Small intestine (tissue), 16 donors: ENCODE data around the gene APP. TPM values are rescaled to one million over a fixed set of nuclear protein-coding genes. Genes with fewer than 3 reads are reported as not detected.

ENCODE experiments used
- DNase-seq, 2 donors: peaks; one replicate each; pipeline versions ENCODE4 v3.0.0 to v3.0.0-alpha.2; 2013
- FAIRE-seq: peaks from 2 replicates; lab custom pipeline; 2012; peaks lifted over from hg19 to GRCh38; lab: Jason Lieb, UNC
- H3K27ac ChIP-seq, 3 donors: one replicate each; pipeline ENCODE4 v1.5.1; 2013; ENCODE audit warnings: low read length in 2 of 3, mild to moderate bottlenecking in 2 of 3, control low read depth in 1 of 3, inconsistent platforms in 1 of 3, low read depth in 1 of 3, moderate library complexity in 1 of 3
- H3K27me3 ChIP-seq, 3 donors: one replicate each; pipeline ENCODE4 v1.6.1; 2013; ENCODE audit warnings: low read length in 3 of 3, inconsistent platforms in 1 of 3; ENCODE audit not compliant: control insufficient read depth in 3 of 3, insufficient read depth in 3 of 3
- H3K36me3 ChIP-seq, 3 donors: one replicate each; pipeline ENCODE4 v1.6.1; 2013; ENCODE audit warnings: low read length in 3 of 3, inconsistent platforms in 1 of 3, low read depth in 1 of 3, mild to moderate bottlenecking in 1 of 3, moderate library complexity in 1 of 3; ENCODE audit not compliant: control insufficient read depth in 3 of 3, insufficient read depth in 2 of 3
- H3K4me1 ChIP-seq, 3 donors: one replicate each; pipeline ENCODE4 v1.6.1; 2013; ENCODE audit warnings: low read length in 2 of 3, inconsistent platforms in 1 of 3, low read depth in 1 of 3, mild to moderate bottlenecking in 1 of 3, moderate library complexity in 1 of 3; ENCODE audit not compliant: control insufficient read depth in 3 of 3, insufficient read depth in 2 of 3
- H3K4me3 ChIP-seq, 3 donors: one replicate each; pipeline ENCODE4 v1.5.1; 2013; ENCODE audit warnings: low read length in 3 of 3, control low read depth in 1 of 3, inconsistent platforms in 1 of 3, low read depth in 1 of 3, mild to moderate bottlenecking in 1 of 3, moderate library complexity in 1 of 3
- H3K9me3 ChIP-seq, 2 donors: one replicate each; pipeline ENCODE4 v1.6.1; 2013; ENCODE audit warnings: low read depth in 1 of 2, low read length in 1 of 2; ENCODE audit not compliant: control insufficient read depth in 2 of 2, insufficient read depth in 1 of 2
- WGBS, 3 donors: extraction: QIAGEN DNeasy Blood & Tissue Kit; methylation state at CpG; one replicate each; pipeline ENCODE4 v1.1.7; 2013; 5-methylcytosine and 5-hydroxymethylcytosine counted together
- long read RNA-seq, 10 donors: transcript quantifications; one replicate each; lab custom pipeline, GENCODE V29; 2026
- polyA plus RNA-seq, 4 donors: library from polyadenylated mRNA; stranded (reverse) in 3 of 4; unstranded in 1 of 4; fragments of 200-250 nt in 3 of 4; fragments of 120-200 nt in 1 of 4; gene quantifications; one replicate each; pipeline versions ENCODE4 v1.2.1 to v1.2.3, GENCODE V29; 2013
- donor health status: healthy with polysubstance abuse.
- donor health status: control.
- donor health status: control.
- donor health status: Bipolar disorder and iron deficiency.
- donor health status: healthy.

APP gene
- polyA plus RNA-seq = 100 to 1,000 TPM in 2 of 4 donors, 10 to 100 TPM in 2; 28.6 to 319 (median 124) TPM
- long read RNA-seq, donor 1, transcript APP-204 (17 exons, 3,543 nt) = major isoform, 41 of 103 reads
- long read RNA-seq, donor 1, transcript APP-201 (18 exons, 3,467 nt) = minor isoform, 24 of 103 reads
- long read RNA-seq, donor 1, transcript APP-202 (16 exons, 3,355 nt) = minor isoform, 6 of 103 reads
- long read RNA-seq, donor 1, partial matches to known transcripts = 29 of 103 reads
- long read RNA-seq, donor 1, other reads (novel, unspliced or antisense) = 0 of 103 reads
- long read RNA-seq, donor 2, transcript APP-204 (17 exons, 3,543 nt) = major isoform, 13 of 25 reads
- long read RNA-seq, donor 2, transcript APP-201 (18 exons, 3,467 nt) = minor isoform, 7 of 25 reads
- long read RNA-seq, donor 2, partial matches to known transcripts = 0 of 25 reads
- long read RNA-seq, donor 2, other reads (novel, unspliced or antisense) = 0 of 25 reads
- long read RNA-seq, donor 3, transcript APP-201 (18 exons, 3,467 nt) = minor isoform, 7 of 54 reads
- long read RNA-seq, donor 3, transcript APP-204 (17 exons, 3,543 nt) = minor isoform, 5 of 54 reads
- long read RNA-seq, donor 3, transcript APP-213 (3 exons, 816 nt) = major isoform, 9 of 54 reads
- long read RNA-seq, donor 3, partial matches to known transcripts = 31 of 54 reads
- long read RNA-seq, donor 3, other reads (novel, unspliced or antisense) = 0 of 54 reads
- long read RNA-seq, donor 4 = 0 reads
- long read RNA-seq, donor 5, partial matches to known transcripts = 0 of 9 reads
- long read RNA-seq, donor 5, other reads (novel, unspliced or antisense) = 0 of 9 reads
- long read RNA-seq, donor 6, transcript APP-201 (18 exons, 3,467 nt) = major isoform, 17 of 41 reads
- long read RNA-seq, donor 6, transcript APP-204 (17 exons, 3,543 nt) = minor isoform, 16 of 41 reads
- long read RNA-seq, donor 6, partial matches to known transcripts = 6 of 41 reads
- long read RNA-seq, donor 6, other reads (novel, unspliced or antisense) = 0 of 41 reads
- long read RNA-seq, donor 7, transcript APP-202 (16 exons, 3,355 nt) = minor isoform, 8 of 164 reads
- long read RNA-seq, donor 7, transcript APP-204 (17 exons, 3,543 nt) = minor isoform, 21 of 164 reads
- long read RNA-seq, donor 7, transcript APP-201 (18 exons, 3,467 nt) = major isoform, 58 of 164 reads
- long read RNA-seq, donor 7, transcript APP-213 (3 exons, 816 nt) = minor isoform, 8 of 164 reads
- long read RNA-seq, donor 7, partial matches to known transcripts = 69 of 164 reads
- long read RNA-seq, donor 7, other reads (novel, unspliced or antisense) = 0 of 164 reads
- long read RNA-seq, donor 8, partial matches to known transcripts = 0 of 6 reads
- long read RNA-seq, donor 8, other reads (novel, unspliced or antisense) = 0 of 6 reads
- long read RNA-seq, donor 9, transcript APP-204 (17 exons, 3,543 nt) = major isoform, 5 of 9 reads
- long read RNA-seq, donor 9, partial matches to known transcripts = 0 of 9 reads
- long read RNA-seq, donor 9, other reads (novel, unspliced or antisense) = 0 of 9 reads
- long read RNA-seq, donor 10, transcript APP-201 (18 exons, 3,467 nt) = minor isoform, 39 of 159 reads
- long read RNA-seq, donor 10, transcript APP-204 (17 exons, 3,543 nt) = major isoform, 48 of 159 reads
- long read RNA-seq, donor 10, transcript APP-202 (16 exons, 3,355 nt) = minor isoform, 13 of 159 reads
- long read RNA-seq, donor 10, partial matches to known transcripts = 52 of 159 reads
- long read RNA-seq, donor 10, other reads (novel, unspliced or antisense) = 0 of 159 reads

- H3K4me3 ChIP-seq = peak within 1 kb of the TSS; percentile 75 to 89 (median 76)
- H3K4me1 ChIP-seq = peaks cover 2 to 10% (median 6%) of the 10 kb centered on the region in 3 donors
- H3K27ac ChIP-seq = peak within 1 kb of the TSS; percentile 69 to 88 (median 78)
- no peaks in the 10 kb centered on the region for H3K9me3 ChIP-seq
- peaks cover 0 to 3% (median 0%) of the 10 kb centered on the region in 3 donors for H3K27me3 ChIP-seq
- FAIRE-seq (no peak), DNase-seq (peak; percentile 81 to 95)
- 0 to 1% (median 0%) methylated on average over 71 to 88 of the region's 88 CpGs for WGBS, 3 donors
- H3K36me3 ChIP-seq = no peaks in the 10 kb centered on the region
These were observed at the start of gene APP for GRCh38 chr21:26170471-26171257. Gene APP (minus strand): TSS chr21:26170770. CDS start chr21:26170620, 150 bp downstream.

DNA sequence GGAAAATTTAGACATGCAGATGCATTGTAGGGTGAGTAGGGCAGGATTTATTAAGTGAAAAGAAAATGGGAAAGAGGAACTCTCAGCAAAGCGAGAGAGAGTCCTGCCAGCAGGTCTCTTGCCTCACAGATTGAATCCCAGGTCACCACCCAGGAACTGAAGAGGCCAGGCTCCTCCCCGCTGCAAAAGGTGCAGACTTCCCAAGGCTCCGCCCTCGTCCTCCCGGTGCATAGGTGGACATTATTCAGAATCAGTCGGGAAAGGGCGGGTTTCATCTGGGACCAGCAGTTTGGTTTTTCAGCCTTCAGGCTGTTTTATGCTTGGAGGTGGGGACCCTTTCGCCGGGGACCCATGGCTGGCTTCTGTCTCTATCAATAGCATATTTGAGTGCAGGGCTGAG is 41.6 kb upstream of the APP start:
- Histone ChIP-seq H3K4me1 (no peaks in the 10 kb centered on the region), H3K4me3 (no peak overlapping the region), H3K9me3 (no peaks in the 10 kb centered on the region), H3K27ac (no peak overlapping the region), H3K36me3 (no peaks in the 10 kb centered on the region), H3K27me3 (no peaks in the 10 kb centered on the region)
- 62 to 80% (median 77%) methylated on average over 9 of the region's 9 CpGs for WGBS, 3 donors
- peak in 1 of 2 donors; percentile 21 for DNase-seq
- FAIRE-seq = no peak

GRCh38 chr21:26210614-26211013 is 40.0 kb upstream of the APP start:
- H3K36me3 ChIP-seq = no peaks in the 10 kb centered on the region
- WGBS, 3 donors = 86 to 89% (median 88%) methylated on average over 3 of the region's 3 CpGs
- no peaks in the 10 kb centered on the region for H3K27me3 ChIP-seq
- DNase-seq = no peak
- no peaks in the 10 kb centered on the region for H3K4me1 ChIP-seq
- H3K4me3 ChIP-seq = no peak overlapping the region
- no peaks in the 10 kb centered on the region for H3K9me3 ChIP-seq
- FAIRE-seq = no peak
- H3K27ac ChIP-seq = no peak overlapping the region

GRCh38 chr21:26207021-26207420 is 36.5 kb upstream of the APP start:
- DNase-seq = no peak
- Histone ChIP-seq H3K36me3 (no peaks in the 10 kb centered on the region), H3K4me3 (no peak overlapping the region), H3K27me3 (peaks cover 0 to 3% (median 0%) of the 10 kb centered on the region in 3 donors), H3K27ac (no peak overlapping the region), H3K9me3 (no peaks in the 10 kb centered on the region), H3K4me1 (no peaks in the 10 kb centered on the region)
- FAIRE-seq = no peak
- WGBS, 3 donors = 88 to 91% (median 90%) methylated on average over 3 of the region's 3 CpGs

DNA sequence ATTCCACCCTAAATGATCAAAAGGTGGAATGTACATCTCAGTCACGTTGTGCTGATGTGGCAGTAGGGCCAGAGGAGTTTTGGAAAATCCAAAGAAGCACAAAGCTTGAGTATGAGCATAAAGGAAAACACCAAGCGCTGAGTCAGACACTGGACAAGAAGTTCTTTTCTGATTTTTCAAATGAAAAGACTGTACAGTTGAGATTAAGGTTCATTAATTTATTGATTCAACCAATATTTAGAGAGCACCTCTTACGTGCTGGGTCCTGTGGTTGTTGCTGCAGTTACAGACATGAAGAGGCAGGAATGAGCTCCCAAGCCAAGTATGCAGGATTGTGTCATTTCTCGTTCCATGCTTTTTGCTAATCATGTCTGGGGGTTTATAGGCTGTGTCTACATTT is 28.9 kb upstream of the APP start:
- Histone ChIP-seq H3K36me3 (no peaks in the 10 kb centered on the region), H3K4me3 (no peak overlapping the region), H3K4me1 (no peaks in the 10 kb centered on the region), H3K27ac (no peak overlapping the region), H3K9me3 (no peaks in the 10 kb centered on the region), H3K27me3 (no peaks in the 10 kb centered on the region)
- DNase-seq = no peak
- no peak for FAIRE-seq
- 73 to 80% (median 77%) methylated on average over 4 of the region's 4 CpGs for WGBS, 3 donors

GRCh38 chr21:26195708-26196107 is 25.1 kb upstream of the APP start:
- no peak for FAIRE-seq
- H3K36me3 ChIP-seq = no peaks in the 10 kb centered on the region
- no peaks in the 10 kb centered on the region for H3K4me1 ChIP-seq
- no peak for DNase-seq
- no peaks in the 10 kb centered on the region for H3K27me3 ChIP-seq
- H3K4me3 ChIP-seq = no peak overlapping the region
- 84 to 95% (median 89%) methylated on average over 4 of the region's 4 CpGs for WGBS, 3 donors
- H3K9me3 ChIP-seq = no peaks in the 10 kb centered on the region
- H3K27ac ChIP-seq = no peak overlapping the region

- FAIRE-seq = no peak
- Histone ChIP-seq H3K36me3 (no peaks in the 10 kb centered on the region), H3K4me1 (no peaks in the 10 kb centered on the region), H3K4me3 (no peak overlapping the region), H3K27ac (no peak overlapping the region), H3K9me3 (no peaks in the 10 kb centered on the region), H3K27me3 (no peaks in the 10 kb centered on the region)
- WGBS, 3 donors = 58 to 64% (median 58%) methylated on average over 6 of the region's 6 CpGs
- no peak for DNase-seq
These were observed 24.3 kb upstream of the APP start for GRCh38 chr21:26194811-26195251.
